ENCODE data around the gene ZC4H2. TPM values are rescaled to one million over a fixed set of nuclear protein-coding genes. Genes with fewer than 3 reads are reported as not detected.
"Not testable (repeated sequence)": the region's sequence is repeated elsewhere in the genome, so short reads cannot be mapped to it uniquely, and the experiment has no call there.

Gene ZC4H2
- total RNA-seq, 2 donors from 2014 or later, result 12.1 to 12.9 TPM

GRCh38 chrX:64925480-64925879 lies 50.8 kb downstream of the ZC4H2 start:
- H3K4me1 ChIP-seq, result no peaks in the 10 kb centered on the region
- no peak overlapping the region for H3K27ac ChIP-seq
- H3K36me3 ChIP-seq, result no peaks in the 10 kb centered on the region
- H3K4me3 ChIP-seq, result no peak overlapping the region
- H3K27me3 ChIP-seq, result no peaks in the 10 kb centered on the region
- TF ChIP-seq, protein P1, sequence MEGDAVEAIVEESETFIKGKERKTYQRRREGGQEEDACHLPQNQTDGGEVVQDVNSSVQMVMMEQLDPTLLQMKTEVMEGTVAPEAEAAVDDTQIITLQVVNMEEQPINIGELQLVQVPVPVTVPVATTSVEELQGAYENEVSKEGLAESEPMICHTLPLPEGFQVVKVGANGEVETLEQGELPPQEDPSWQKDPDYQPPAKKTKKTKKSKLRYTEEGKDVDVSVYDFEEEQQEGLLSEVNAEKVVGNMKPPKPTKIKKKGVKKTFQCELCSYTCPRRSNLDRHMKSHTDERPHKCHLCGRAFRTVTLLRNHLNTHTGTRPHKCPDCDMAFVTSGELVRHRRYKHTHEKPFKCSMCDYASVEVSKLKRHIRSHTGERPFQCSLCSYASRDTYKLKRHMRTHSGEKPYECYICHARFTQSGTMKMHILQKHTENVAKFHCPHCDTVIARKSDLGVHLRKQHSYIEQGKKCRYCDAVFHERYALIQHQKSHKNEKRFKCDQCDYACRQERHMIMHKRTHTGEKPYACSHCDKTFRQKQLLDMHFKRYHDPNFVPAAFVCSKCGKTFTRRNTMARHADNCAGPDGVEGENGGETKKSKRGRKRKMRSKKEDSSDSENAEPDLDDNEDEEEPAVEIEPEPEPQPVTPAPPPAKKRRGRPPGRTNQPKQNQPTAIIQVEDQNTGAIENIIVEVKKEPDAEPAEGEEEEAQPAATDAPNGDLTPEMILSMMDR (IDR thresholded peaks at IDR 0.05), result no peak
- DNase-seq (ENCODE audit: low spot score), result no peak
- H3K9me3 ChIP-seq, result peaks cover 0 to 9% of the 10 kb centered on the region in 2 donors

DNA sequence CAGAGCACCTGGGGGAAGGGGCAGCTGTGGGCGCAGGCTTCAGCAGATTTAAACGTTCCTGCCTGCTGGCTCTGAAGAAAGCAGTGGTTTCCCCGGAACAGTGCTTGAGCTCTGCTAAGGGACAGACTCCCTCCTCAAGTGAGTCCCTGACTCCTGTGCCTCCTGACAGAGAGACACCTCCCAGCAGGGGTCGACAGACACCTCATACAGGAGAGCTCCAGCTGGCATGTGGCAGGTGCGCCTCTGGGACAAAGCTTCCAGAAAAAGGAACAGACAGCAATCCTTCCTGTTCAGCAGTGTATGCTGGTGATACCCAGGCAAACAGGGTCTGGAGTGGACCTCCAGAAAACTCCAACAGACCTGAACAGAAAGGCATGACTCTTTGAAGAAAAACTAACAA lies 68.1 kb downstream of the ZC4H2 start:
- H3K27ac ChIP-seq, result no peak overlapping the region
- TF ChIP-seq, protein P1 (IDR thresholded peaks at IDR 0.05), result no peak
- H3K27me3 ChIP-seq, result no peaks in the 10 kb centered on the region
- H3K4me3 ChIP-seq, result no peak overlapping the region
- H3K9me3 ChIP-seq, result peaks cover 0 to 9% of the 10 kb centered on the region in 2 donors
- H3K36me3 ChIP-seq, result no peaks in the 10 kb centered on the region
- H3K4me1 ChIP-seq, result no peaks in the 10 kb centered on the region
- no peak for DNase-seq (ENCODE audit: low spot score)

DNA sequence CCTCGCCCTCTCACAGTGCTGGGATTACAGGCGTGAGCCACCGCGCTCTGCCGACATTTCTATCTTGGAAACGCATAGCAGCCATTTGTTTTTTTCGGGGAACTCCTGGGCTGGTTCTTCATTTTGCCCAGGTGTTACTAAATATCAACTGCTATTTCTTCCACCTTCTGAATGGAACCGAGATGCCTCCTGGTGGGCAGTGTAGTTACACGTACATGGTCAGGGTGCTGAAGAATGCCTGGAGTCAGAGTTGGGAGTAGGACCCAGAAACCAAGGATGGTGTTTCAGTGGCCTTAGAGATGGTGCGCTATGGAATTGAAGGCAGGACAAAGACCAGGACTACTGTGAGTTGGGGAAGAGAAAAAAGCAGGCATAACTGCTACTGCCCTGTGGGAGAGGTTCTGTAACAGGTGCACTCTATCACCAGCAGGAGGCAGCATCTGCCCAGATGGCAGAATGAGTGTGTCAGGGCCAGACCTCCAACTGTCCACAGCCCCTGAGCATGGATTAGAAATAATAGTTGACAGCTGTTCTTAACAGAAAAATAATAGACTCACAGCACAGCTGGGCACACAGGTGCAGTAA lies 81.7 kb downstream of the ZC4H2 start:
- H3K4me3 ChIP-seq, result no peak overlapping the region
- H3K27ac ChIP-seq, result no peak overlapping the region
- TF ChIP-seq, protein P1 (IDR thresholded peaks at IDR 0.05), result peak in 1 of 2 donors; percentile 54
- DNase-seq (ENCODE audit: low spot score), result no peak
- H3K27me3 ChIP-seq, result no peaks in the 10 kb centered on the region
- H3K9me3 ChIP-seq, result no peaks in the 10 kb centered on the region
- no peaks in the 10 kb centered on the region for H3K36me3 ChIP-seq
- H3K4me1 ChIP-seq, result no peaks in the 10 kb centered on the region

DNA sequence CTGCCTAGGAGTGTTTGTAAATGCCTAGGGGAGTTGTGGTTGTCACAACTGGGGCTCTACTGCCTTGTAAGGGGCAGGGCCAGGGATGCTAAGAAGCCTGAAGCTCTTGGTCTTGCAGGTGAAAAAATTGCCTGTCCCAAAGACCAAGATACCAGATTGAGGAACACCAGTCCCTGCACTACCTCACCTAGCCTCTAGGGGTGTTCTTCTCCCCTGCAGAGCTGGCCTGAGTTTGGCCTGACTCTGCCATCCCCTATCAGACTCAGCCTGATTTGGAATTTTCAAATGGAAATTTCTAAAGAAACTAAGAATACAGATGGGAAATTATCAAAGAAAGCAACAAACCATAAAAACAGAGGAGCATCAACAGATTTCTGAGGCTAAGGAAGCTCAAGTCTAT lies 90.4 kb downstream of the ZC4H2 start:
- H3K27me3 ChIP-seq, result no peaks in the 10 kb centered on the region

DNA sequence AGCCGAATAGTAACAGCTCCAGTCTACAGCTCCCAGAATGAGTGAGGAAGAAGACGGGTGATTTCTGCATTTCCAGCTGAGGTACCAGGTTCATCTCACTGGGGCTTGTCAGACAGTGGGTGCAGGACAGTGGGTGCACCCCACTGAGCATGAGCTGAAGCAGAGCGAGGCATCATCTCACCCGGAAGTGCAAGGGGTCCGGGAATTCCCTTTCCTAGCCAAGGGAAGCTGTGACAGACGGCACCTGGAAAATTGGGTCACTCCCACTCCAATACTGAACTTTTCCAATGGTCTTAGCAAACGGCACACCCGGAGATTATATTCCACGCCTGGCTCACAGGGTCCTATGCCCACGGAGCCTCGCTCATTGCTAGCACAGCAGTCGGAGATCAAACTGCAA lies 97.5 kb downstream of the ZC4H2 start:
- not testable (repeated sequence) for H3K27ac ChIP-seq; H3K4me3 ChIP-seq; H3K27me3 ChIP-seq; H3K36me3 ChIP-seq; H3K4me1 ChIP-seq; DNase-seq (ENCODE audit: low spot score)
- H3K9me3 ChIP-seq, result peaks cover 0 to 19% of the 10 kb centered on the region in 2 donors

More for the DNA sequence above, 90.4 kb downstream of the ZC4H2 start:
- TF ChIP-seq, protein P1 (IDR thresholded peaks at IDR 0.05), result peak in 1 of 2 donors; percentile 57
- Histone ChIP-seq H3K4me3 (no peak overlapping the region), H3K36me3 (no peaks in the 10 kb centered on the region), H3K9me3 (peaks cover 0 to under 1% of the 10 kb centered on the region in 2 donors), H3K27ac (no peak overlapping the region), H3K4me1 (no peaks in the 10 kb centered on the region)
- no peak for DNase-seq (ENCODE audit: low spot score)

DNA sequence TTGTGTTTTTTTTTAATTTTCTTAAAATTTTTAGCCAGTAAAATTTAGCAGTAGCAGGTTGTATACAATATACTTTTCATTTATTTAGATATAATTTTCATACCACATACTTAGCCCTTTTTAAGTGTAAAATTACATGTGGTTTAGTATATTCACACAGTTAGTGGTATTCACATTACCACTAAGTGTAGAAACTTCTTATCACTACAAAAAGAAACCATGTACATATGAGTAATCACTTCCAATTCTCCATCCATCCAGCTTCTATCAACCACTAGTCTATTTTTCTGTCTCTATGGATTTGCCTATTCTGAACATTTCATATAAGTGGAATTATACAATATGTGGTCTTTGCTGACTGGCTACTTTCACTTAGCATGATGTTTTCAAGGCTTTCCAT lies 109.0 kb downstream of the ZC4H2 start:
- Histone ChIP-seq H3K4me3 (no peak overlapping the region), H3K36me3 (no peaks in the 10 kb centered on the region), H3K27me3 (no peaks in the 10 kb centered on the region), H3K9me3 (peaks cover 12 to 39% of the 10 kb centered on the region in 2 donors), H3K4me1 (no peaks in the 10 kb centered on the region), H3K27ac (no peak overlapping the region)
- no peak for DNase-seq (ENCODE audit: low spot score)
- TF ChIP-seq, protein P1 (IDR thresholded peaks at IDR 0.05), result no peak

Other genes starting within 250 kb of the ZC4H2 start
- gene ZC3H12B, start 58.4 kb upstream of the ZC4H2 start, total RNA-seq, result 1 to 10 TPM; 1.4 to 1.5 TPM

Data from right atrium auricular region (tissue), 2 donors.